Memory B cell (primary cell): ENCODE data around the gene ZMIZ1.

Experiments used
- ATAC-seq: fragments of 150-1000 bp; cut with Tn5 transposase; 2 replicates; pipeline ENCODE4 v1.10.0; 2021; ENCODE audit warnings: low read depth, mild to moderate bottlenecking, moderate library complexity
- DNase-seq, 2 donors: peaks; one replicate each; pipeline ENCODE4 v3.0.0; 2022; ENCODE audit warnings: low spot score in 2 of 2
- H3K27ac Mint-ChIP-seq: one replicate; pipeline ENCODE4 v1.8.0; 2022; ENCODE audit warnings: mild to moderate bottlenecking, moderate library complexity, mixed read lengths
- H3K27me3 Mint-ChIP-seq: one replicate; pipeline ENCODE4 v1.8.0; 2022; ENCODE audit warnings: mixed read lengths
- H3K36me3 Mint-ChIP-seq: one replicate; pipeline ENCODE4 v1.8.0; 2022; ENCODE audit warnings: mild to moderate bottlenecking, mixed read lengths
- H3K4me1 Mint-ChIP-seq: one replicate; pipeline ENCODE4 v1.8.0; 2022; ENCODE audit warnings: mixed read lengths
- H3K4me3 Mint-ChIP-seq: one replicate; pipeline ENCODE4 v1.8.0; 2022; ENCODE audit warnings: mild to moderate bottlenecking, moderate library complexity, mixed read lengths
- H3K9me3 Mint-ChIP-seq: one replicate; pipeline ENCODE4 v1.8.0; 2022; ENCODE audit warnings: mixed read lengths

ZMIZ1 gene

DNA sequence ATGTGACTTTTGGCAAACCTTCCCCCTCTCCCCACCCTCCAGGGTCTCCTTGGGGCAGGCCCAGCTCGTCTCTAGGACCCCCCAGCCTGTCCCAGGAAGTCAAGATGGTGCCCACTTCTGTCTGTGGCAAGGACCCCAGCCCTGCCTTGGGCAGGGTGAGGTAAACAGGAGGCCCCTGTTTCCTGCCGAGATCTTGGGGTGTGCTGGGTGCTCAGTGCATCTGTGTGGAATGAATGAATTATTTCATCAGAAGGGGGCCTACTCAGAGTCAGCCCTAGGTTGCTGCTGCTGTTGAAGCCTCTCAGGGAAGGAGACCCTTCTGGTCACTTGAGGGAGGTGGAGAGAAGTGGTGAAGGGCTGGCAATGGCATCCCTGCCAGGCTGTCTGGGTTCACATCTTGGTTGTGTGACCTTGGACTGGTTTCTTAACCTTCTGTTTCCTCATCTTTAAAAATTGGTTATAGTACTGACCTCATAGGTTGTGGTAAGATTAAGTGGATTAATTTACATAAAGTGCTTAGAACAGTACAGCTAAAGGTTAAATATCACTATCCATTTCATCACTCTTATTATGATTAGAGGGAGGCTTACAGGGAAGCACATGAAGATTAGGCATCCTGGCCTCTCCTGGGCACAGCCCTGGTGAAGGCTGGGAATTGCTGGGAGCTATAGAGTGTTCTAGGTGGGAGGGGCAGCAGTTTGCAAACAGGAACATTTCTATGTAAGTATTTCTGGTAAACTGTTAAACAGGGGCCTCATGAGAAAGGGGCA, 67.7 kb downstream of the ZMIZ1 start:
- H3K4me1 Mint-ChIP-seq = peaks cover 11% of the 10 kb centered on the region
- H3K4me3 Mint-ChIP-seq = no peak overlapping the region
- peaks cover 11% of the 10 kb centered on the region for H3K27me3 Mint-ChIP-seq
- no peak for DNase-seq
- no peaks in the 10 kb centered on the region for H3K9me3 Mint-ChIP-seq
- no peaks in the 10 kb centered on the region for H3K36me3 Mint-ChIP-seq
- H3K27ac Mint-ChIP-seq = no peak overlapping the region
- no peak for ATAC-seq

DNA sequence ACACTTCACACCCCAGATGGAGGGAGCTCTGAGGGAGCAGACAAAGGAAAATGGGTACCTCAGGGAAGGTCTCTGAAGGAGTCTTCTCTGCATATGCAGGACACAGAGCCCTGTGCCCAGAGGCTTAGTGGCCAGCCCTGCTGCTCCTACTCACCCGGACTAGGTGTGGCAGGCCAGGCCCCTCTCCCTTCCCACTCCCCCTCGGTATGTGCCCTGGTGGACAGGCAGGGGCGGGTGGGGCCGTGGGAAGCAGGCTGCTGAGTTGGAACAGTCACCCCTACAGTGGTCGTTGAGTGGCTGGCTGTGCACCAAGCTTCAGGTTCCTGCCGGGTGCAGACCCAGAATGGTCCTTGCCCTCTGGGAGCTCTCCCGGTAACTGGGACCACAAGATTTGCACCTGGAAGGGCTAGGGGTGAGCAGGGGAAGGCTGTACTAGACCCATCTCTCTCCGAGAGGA, 68.6 kb downstream of the ZMIZ1 start:
- peaks cover 11% of the 10 kb centered on the region for H3K4me1 Mint-ChIP-seq
- no peak overlapping the region for H3K27ac Mint-ChIP-seq
- no peaks in the 10 kb centered on the region for H3K36me3 Mint-ChIP-seq
- ATAC-seq = no peak
- H3K27me3 Mint-ChIP-seq = peaks cover 19% of the 10 kb centered on the region
- H3K9me3 Mint-ChIP-seq = no peaks in the 10 kb centered on the region
- no peak overlapping the region for H3K4me3 Mint-ChIP-seq
- no peak for DNase-seq

- peaks cover 11% of the 10 kb centered on the region for H3K4me1 Mint-ChIP-seq
- no peaks in the 10 kb centered on the region for H3K9me3 Mint-ChIP-seq
- no peaks in the 10 kb centered on the region for H3K36me3 Mint-ChIP-seq
- H3K27ac Mint-ChIP-seq = no peak overlapping the region
- no peak for DNase-seq
- peak; percentile 27 for ATAC-seq
- peaks cover 19% of the 10 kb centered on the region for H3K27me3 Mint-ChIP-seq
- H3K4me3 Mint-ChIP-seq = no peak overlapping the region
These were observed 69.1 kb downstream of the ZMIZ1 start for GRCh38 chr10:79137826-79138225.

DNA sequence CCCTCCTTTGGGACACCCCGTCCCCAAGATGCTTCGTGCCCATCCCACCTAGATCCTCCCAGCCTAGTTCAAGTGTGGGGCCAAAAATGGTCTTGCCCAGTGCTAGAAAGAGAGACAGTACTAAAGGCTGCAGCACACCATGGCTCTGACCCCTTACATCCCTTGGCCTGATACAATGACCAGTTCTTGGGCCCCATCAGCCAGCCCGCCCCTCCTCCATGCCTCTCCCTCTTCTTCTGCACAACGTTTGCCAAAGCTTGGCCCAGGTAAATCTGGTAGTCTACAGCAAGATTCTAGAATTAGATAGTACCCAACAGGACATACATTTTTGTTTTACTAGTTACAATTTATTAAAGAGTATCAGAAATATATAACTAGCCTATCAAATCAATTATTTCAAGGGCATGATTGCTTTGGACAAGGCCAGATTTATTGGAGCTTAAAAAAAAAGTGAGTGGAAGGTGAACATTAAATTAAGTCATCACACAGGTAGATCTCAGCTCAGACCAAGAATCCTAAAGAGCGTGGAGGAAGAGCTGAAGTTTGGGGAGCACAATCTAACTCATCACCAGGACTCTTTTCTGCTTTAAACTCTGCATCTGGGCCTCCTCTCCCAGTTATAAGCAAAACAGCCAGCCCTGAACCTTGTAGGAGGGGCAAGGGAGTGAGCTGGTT, 69.8 kb downstream of the ZMIZ1 start:
- Mint-ChIP-seq H3K27ac (no peak overlapping the region), H3K4me1 (peaks cover 6% of the 10 kb centered on the region), H3K36me3 (no peaks in the 10 kb centered on the region), H3K27me3 (peaks cover 16% of the 10 kb centered on the region), H3K4me3 (no peak overlapping the region), H3K9me3 (no peaks in the 10 kb centered on the region)
- ATAC-seq (no peak), DNase-seq (no peak)

- peaks cover 16% of the 10 kb centered on the region for H3K27me3 Mint-ChIP-seq
- H3K36me3 Mint-ChIP-seq = no peaks in the 10 kb centered on the region
- H3K27ac Mint-ChIP-seq = no peak overlapping the region
- H3K9me3 Mint-ChIP-seq = no peaks in the 10 kb centered on the region
- peaks cover 6% of the 10 kb centered on the region for H3K4me1 Mint-ChIP-seq
- no peak for DNase-seq
- no peak overlapping the region for H3K4me3 Mint-ChIP-seq
- ATAC-seq = no peak
These were observed 70.5 kb downstream of the ZMIZ1 start for GRCh38 chr10:79139124-79139835.

DNA sequence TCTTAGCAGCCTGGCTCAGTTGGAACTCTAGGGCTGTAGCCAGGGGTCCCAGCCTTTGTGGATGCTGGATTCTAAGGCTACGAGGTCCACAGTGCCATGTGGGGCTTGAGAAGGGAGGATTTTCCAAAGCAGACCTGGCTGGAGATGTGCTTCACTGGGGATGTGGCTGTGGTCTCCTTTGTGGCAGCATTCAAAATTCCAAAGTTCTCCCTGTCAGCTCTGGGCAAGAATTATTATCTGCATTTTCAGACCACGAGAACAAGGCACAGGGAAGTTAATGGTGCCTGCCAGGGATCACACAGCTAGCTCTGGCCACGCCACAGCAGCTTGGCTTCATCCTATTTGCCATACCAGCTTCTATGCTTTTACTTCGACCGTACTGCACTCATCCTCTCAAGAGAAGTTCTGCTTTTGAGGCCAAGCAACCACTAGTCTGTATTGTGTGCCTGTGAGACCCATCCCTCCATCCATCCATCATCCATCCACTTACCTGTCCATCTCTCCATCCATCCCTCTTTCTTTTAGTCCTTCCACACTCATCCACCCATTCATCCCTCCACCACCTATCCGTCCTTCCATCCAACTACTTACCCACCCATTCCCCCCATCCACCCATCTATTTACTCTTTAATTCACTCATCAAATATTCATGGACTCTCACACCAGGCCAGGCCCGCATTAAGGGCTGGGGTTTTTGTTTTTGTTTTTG, 71.5 kb downstream of the ZMIZ1 start:
- ATAC-seq (no peak), DNase-seq (no peak)
- peaks cover 12% of the 10 kb centered on the region for H3K4me1 Mint-ChIP-seq
- H3K4me3 Mint-ChIP-seq = no peak overlapping the region
- peaks cover 21% of the 10 kb centered on the region for H3K27me3 Mint-ChIP-seq
- no peaks in the 10 kb centered on the region for H3K9me3 Mint-ChIP-seq
- peaks cover 2% of the 10 kb centered on the region for H3K36me3 Mint-ChIP-seq
- no peak overlapping the region for H3K27ac Mint-ChIP-seq

DNA sequence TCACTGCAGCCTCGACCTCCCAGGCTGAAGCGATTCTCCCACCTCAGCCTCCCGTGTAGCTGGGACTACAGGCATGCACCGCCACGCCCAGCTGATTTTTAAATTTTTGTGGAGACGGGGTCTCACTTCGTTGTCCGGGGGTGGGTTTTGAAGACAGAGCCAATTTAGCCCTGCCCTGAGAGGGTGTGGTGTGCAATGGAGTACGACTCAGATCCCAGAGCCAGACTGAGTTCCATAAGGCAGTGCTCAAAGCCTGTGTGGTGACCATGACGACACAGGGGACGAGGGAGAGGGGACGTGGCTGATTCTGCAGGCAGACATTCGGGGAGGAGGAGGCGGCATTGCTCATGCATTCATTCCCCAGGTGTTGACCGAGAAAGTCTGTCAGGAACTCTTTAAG, 72.1 kb downstream of the ZMIZ1 start:
- peaks cover 21% of the 10 kb centered on the region for H3K27me3 Mint-ChIP-seq
- peaks cover 12% of the 10 kb centered on the region for H3K4me1 Mint-ChIP-seq
- no peak overlapping the region for H3K4me3 Mint-ChIP-seq
- ATAC-seq = no peak
- no peaks in the 10 kb centered on the region for H3K9me3 Mint-ChIP-seq
- no peak overlapping the region for H3K27ac Mint-ChIP-seq
- peaks cover 2% of the 10 kb centered on the region for H3K36me3 Mint-ChIP-seq
- DNase-seq = no peak

DNA sequence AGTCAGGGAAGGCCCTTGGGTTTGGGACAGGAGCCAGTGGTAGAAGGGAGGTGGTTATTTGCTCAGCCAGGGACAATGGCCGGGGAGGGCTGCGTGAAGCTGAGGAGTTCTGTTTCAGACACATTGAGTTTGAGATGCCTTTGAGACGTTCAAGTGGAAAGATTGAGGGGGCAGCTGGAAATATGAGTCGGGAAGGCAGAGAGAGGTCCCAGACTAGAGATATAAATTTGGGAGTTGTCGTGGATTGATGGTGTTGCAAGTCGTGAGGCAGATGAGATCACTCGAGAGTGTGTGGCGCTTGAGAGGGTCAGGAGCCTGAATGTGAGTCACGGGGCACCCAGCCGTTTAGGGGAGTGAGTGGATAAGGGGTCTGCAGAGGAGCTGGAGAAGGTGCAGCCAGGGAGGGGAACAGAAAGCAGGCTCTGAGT, 73.3 kb downstream of the ZMIZ1 start:
- no peak for ATAC-seq
- H3K4me1 Mint-ChIP-seq = peaks cover 11% of the 10 kb centered on the region

GRCh38 chr10:79142522-79143309, 74.0 kb downstream of the ZMIZ1 start:
- DNase-seq = no peak
- peaks cover 2% of the 10 kb centered on the region for H3K36me3 Mint-ChIP-seq
- H3K9me3 Mint-ChIP-seq = no peaks in the 10 kb centered on the region
- no peak for ATAC-seq
- H3K27ac Mint-ChIP-seq = no peak overlapping the region
- peaks cover 19% of the 10 kb centered on the region for H3K27me3 Mint-ChIP-seq
- no peak overlapping the region for H3K4me3 Mint-ChIP-seq
- H3K4me1 Mint-ChIP-seq = peaks cover 8% of the 10 kb centered on the region

More for the DNA sequence above, 73.3 kb downstream of the ZMIZ1 start:
- Mint-ChIP-seq H3K36me3 (peaks cover 2% of the 10 kb centered on the region), H3K27me3 (peaks cover 21% of the 10 kb centered on the region), H3K9me3 (no peaks in the 10 kb centered on the region), H3K4me3 (no peak overlapping the region), H3K27ac (no peak overlapping the region)
- DNase-seq = no peak

DNA sequence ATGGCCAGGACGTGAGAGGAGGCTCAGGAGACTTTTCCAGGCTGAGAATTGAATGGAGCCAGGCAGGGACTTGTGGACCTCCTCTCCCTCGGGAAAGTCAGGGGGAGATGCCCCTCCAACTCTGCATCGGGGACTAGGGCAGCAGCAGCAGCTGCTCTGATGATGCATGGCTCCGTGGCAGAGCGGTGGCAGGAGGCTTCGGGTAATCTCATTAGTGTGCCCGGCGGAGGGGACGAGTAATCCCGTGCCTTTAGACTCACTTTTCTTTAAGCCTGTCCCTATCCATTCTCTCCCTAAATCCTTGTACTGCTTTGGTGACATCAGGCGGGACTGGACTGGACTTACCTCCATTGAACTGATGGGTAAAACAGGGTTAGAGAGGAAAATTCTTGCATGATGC, 75.1 kb downstream of the ZMIZ1 start:
- peaks cover 8% of the 10 kb centered on the region for H3K4me1 Mint-ChIP-seq
- H3K4me3 Mint-ChIP-seq = no peak overlapping the region
- H3K36me3 Mint-ChIP-seq = peaks cover 2% of the 10 kb centered on the region
- DNase-seq = no peak
- no peak for ATAC-seq
- no peak overlapping the region for H3K27ac Mint-ChIP-seq
- H3K27me3 Mint-ChIP-seq = peaks cover 17% of the 10 kb centered on the region
- H3K9me3 Mint-ChIP-seq = no peaks in the 10 kb centered on the region

- peaks cover 2% of the 10 kb centered on the region for H3K36me3 Mint-ChIP-seq
- H3K27me3 Mint-ChIP-seq = peaks cover 16% of the 10 kb centered on the region
- ATAC-seq = no peak
- peak overlapping the region; percentile 0 for H3K27ac Mint-ChIP-seq
- peaks cover 8% of the 10 kb centered on the region for H3K4me1 Mint-ChIP-seq
- no peak for DNase-seq
- H3K9me3 Mint-ChIP-seq = no peaks in the 10 kb centered on the region
- no peak overlapping the region for H3K4me3 Mint-ChIP-seq
These were observed 75.8 kb downstream of the ZMIZ1 start for GRCh38 chr10:79144351-79145173.

- ATAC-seq = no peak
- H3K36me3 Mint-ChIP-seq = peaks cover 2% of the 10 kb centered on the region
- peak overlapping the region; percentile 0 for H3K27ac Mint-ChIP-seq
- peaks cover 16% of the 10 kb centered on the region for H3K27me3 Mint-ChIP-seq
- no peaks in the 10 kb centered on the region for H3K9me3 Mint-ChIP-seq
- H3K4me3 Mint-ChIP-seq = no peak overlapping the region
- peaks cover 8% of the 10 kb centered on the region for H3K4me1 Mint-ChIP-seq
- no peak for DNase-seq
These were observed 76.4 kb downstream of the ZMIZ1 start for GRCh38 chr10:79145174-79145483.
